ENCODE results near the gene TMEM69.

The TMEM69 gene

GRCh38 chr1:45687754-45688740 is at the start of gene TMEM69:
Gene TMEM69 (plus strand): TSS chr1:45688181. CDS start chr1:45691069, 2,888 bp downstream.
- in situ Hi-C loops (cut with HindIII; ENCODE audit: low sequenced_read_pairs): loop anchor here (25.0 kb wide), 1 partner anchor 174 kb away; no protein-coding TSS in a partner anchor

GRCh38 chr1:45640293-45640692 is 47.7 kb upstream of the TMEM69 start:
- in situ Hi-C loops (cut with HindIII; ENCODE audit: low sequenced_read_pairs): no loop called here

- in situ Hi-C loops (cut with HindIII; ENCODE audit: low sequenced_read_pairs): no loop called here
Measured at GRCh38 chr1:45643321-45643720, 44.7 kb upstream of the TMEM69 start.

GRCh38 chr1:45643978-45644377 is 44.0 kb upstream of the TMEM69 start:
- in situ Hi-C loops (cut with HindIII; ENCODE audit: low sequenced_read_pairs): no loop called here

- in situ Hi-C loops (cut with HindIII; ENCODE audit: low sequenced_read_pairs): no loop called here
Measured at GRCh38 chr1:45644661-45645060, 43.3 kb upstream of the TMEM69 start.

- in situ Hi-C loops (cut with HindIII; ENCODE audit: low sequenced_read_pairs): no loop called here
Measured at GRCh38 chr1:45647248-45648021, 40.5 kb upstream of the TMEM69 start.

- in situ Hi-C loops (cut with HindIII; ENCODE audit: low sequenced_read_pairs): no loop called here
Measured at GRCh38 chr1:45654540-45655280, 33.3 kb upstream of the TMEM69 start.

- in situ Hi-C loops (cut with HindIII; ENCODE audit: low sequenced_read_pairs): no loop called here
Measured at GRCh38 chr1:45656573-45657226, 31.3 kb upstream of the TMEM69 start.

GRCh38 chr1:45658171-45658570 is 29.8 kb upstream of the TMEM69 start:
- in situ Hi-C loops (cut with HindIII; ENCODE audit: low sequenced_read_pairs): no loop called here

- in situ Hi-C loops (cut with HindIII; ENCODE audit: low sequenced_read_pairs): no loop called here
Measured at GRCh38 chr1:45659222-45659621, 28.8 kb upstream of the TMEM69 start.

GRCh38 chr1:45660336-45660735 is 27.6 kb upstream of the TMEM69 start:
- in situ Hi-C loops (cut with HindIII; ENCODE audit: low sequenced_read_pairs): no loop called here

GRCh38 chr1:45666836-45667235 is 21.1 kb upstream of the TMEM69 start:
- in situ Hi-C loops (cut with HindIII; ENCODE audit: low sequenced_read_pairs): no loop called here

GRCh38 chr1:45667321-45668111 is 20.5 kb upstream of the TMEM69 start:
- in situ Hi-C loops (cut with HindIII; ENCODE audit: low sequenced_read_pairs): no loop called here

- in situ Hi-C loops (cut with HindIII; ENCODE audit: low sequenced_read_pairs): no loop called here
Measured at GRCh38 chr1:45668526-45668925, 19.5 kb upstream of the TMEM69 start.

GRCh38 chr1:45669379-45669778 is 18.6 kb upstream of the TMEM69 start:
- in situ Hi-C loops (cut with HindIII; ENCODE audit: low sequenced_read_pairs): no loop called here

GRCh38 chr1:45669859-45670655 is 17.9 kb upstream of the TMEM69 start:
- in situ Hi-C loops (cut with HindIII; ENCODE audit: low sequenced_read_pairs): no loop called here

- in situ Hi-C loops (cut with HindIII; ENCODE audit: low sequenced_read_pairs): no loop called here
Measured at GRCh38 chr1:45673956-45674355, 14.0 kb upstream of the TMEM69 start.

GRCh38 chr1:45674478-45674877 is 13.5 kb upstream of the TMEM69 start:
- in situ Hi-C loops (cut with HindIII; ENCODE audit: low sequenced_read_pairs): no loop called here

GRCh38 chr1:45676553-45676952 is 11.4 kb upstream of the TMEM69 start:
- in situ Hi-C loops (cut with HindIII; ENCODE audit: low sequenced_read_pairs): loop anchor here (25.0 kb wide), 1 partner anchor 186 kb away; no protein-coding TSS in a partner anchor
